ENCODE results near the gene ENTPD2. TPM values are rescaled to one million over a fixed set of nuclear protein-coding genes. Genes with fewer than 3 reads are reported as not detected.

ENTPD2 gene
- total and polyA plus RNA-seq, 4 donors = 0.09 to 0.40 (median 0.21) TPM

GRCh38 chr9:137095664-137096517 lies 42.0 kb upstream of the ENTPD2 start:
- Histone ChIP-seq H3K4me1 (ENCODE audit: control insufficient read depth in 4 of 4, insufficient read depth in 4 of 4, low read length in 3 of 4) (no peaks in the 10 kb centered on the region), H3K9me3 (ENCODE audit: control insufficient read depth in 4 of 4, low read length in 3 of 4) (no peaks in the 10 kb centered on the region), H3K4me3 (ENCODE audit: low read depth in 1 of 3, low read length in 3 of 3) (no peak overlapping the region), H3K9ac (ENCODE audit: low read depth in 1 of 2, low read length in 2 of 2) (peak overlapping the region in 1 of 2 donors; percentile 3), H3K27ac (ENCODE audit: low read depth in 1 of 2, low read length in 2 of 2) (peak overlapping the region in 1 of 2 donors; percentile 12), H3K27me3 (ENCODE audit: control insufficient read depth in 4 of 4, insufficient read depth in 4 of 4, low read length in 3 of 4) (no peaks in the 10 kb centered on the region), H3K36me3 (ENCODE audit: control insufficient read depth in 4 of 4, insufficient read depth in 3 of 4, low read depth in 1 of 4, low read length in 3 of 4) (peaks cover 1 to 50% (median 16%) of the 10 kb centered on the region in 4 donors)
- DNase-seq (ENCODE audit: low spot score) = no peak
- TF ChIP-seq ZBTB33 (IDR thresholded peaks at IDR 0.05) = no peak
- no peak for TF ChIP-seq JUND (IDR thresholded peaks at IDR 0.05)
- TF ChIP-seq FOXA2 (IDR thresholded peaks at IDR 0.05) = no peak
- no peak for TF ChIP-seq GABPA (IDR thresholded peaks at IDR 0.05 in 1 of 2, conservative IDR thresholded peaks at IDR 0.05 in 1 of 2)
- WGBS = 85% methylated on average over 30 of the region's 30 CpGs

- Histone ChIP-seq H3K27me3 (ENCODE audit: control insufficient read depth in 4 of 4, insufficient read depth in 4 of 4, low read length in 3 of 4) (no peaks in the 10 kb centered on the region), H3K9ac (ENCODE audit: low read depth in 1 of 2, low read length in 2 of 2) (no peak overlapping the region), H3K9me3 (ENCODE audit: control insufficient read depth in 4 of 4, low read length in 3 of 4) (no peaks in the 10 kb centered on the region), H3K4me3 (ENCODE audit: low read depth in 1 of 3, low read length in 3 of 3) (no peak overlapping the region), H3K36me3 (ENCODE audit: control insufficient read depth in 4 of 4, insufficient read depth in 3 of 4, low read depth in 1 of 4, low read length in 3 of 4) (peaks cover 0 to 20% (median 6%) of the 10 kb centered on the region in 4 donors), H3K27ac (ENCODE audit: low read depth in 1 of 2, low read length in 2 of 2) (no peak overlapping the region), H3K4me1 (ENCODE audit: control insufficient read depth in 4 of 4, insufficient read depth in 4 of 4, low read length in 3 of 4) (peaks cover 5 to 20% (median 11%) of the 10 kb centered on the region in 4 donors)
- no peak for DNase-seq (ENCODE audit: low spot score)
- TF ChIP-seq MAX (IDR thresholded peaks at IDR 0.05) (no peak), FOXA2 (IDR thresholded peaks at IDR 0.05) (no peak)
- 92% methylated on average over 11 of the region's 11 CpGs for WGBS
These were observed 35.5 kb upstream of the ENTPD2 start for GRCh38 chr9:137089232-137089947.

- Histone ChIP-seq H3K36me3 (ENCODE audit: control insufficient read depth in 4 of 4, insufficient read depth in 3 of 4, low read depth in 1 of 4, low read length in 3 of 4) (peaks cover 0 to 18% (median 6%) of the 10 kb centered on the region in 4 donors), H3K9ac (ENCODE audit: low read depth in 1 of 2, low read length in 2 of 2) (no peak overlapping the region), H3K9me3 (ENCODE audit: control insufficient read depth in 4 of 4, low read length in 3 of 4) (no peaks in the 10 kb centered on the region), H3K4me1 (ENCODE audit: control insufficient read depth in 4 of 4, insufficient read depth in 4 of 4, low read length in 3 of 4) (peaks cover 5 to 20% (median 11%) of the 10 kb centered on the region in 4 donors), H3K27ac (ENCODE audit: low read depth in 1 of 2, low read length in 2 of 2) (no peak overlapping the region), H3K27me3 (ENCODE audit: control insufficient read depth in 4 of 4, insufficient read depth in 4 of 4, low read length in 3 of 4) (no peaks in the 10 kb centered on the region), H3K4me3 (ENCODE audit: low read depth in 1 of 3, low read length in 3 of 3) (no peak overlapping the region)
- 89% methylated on average over 5 of the region's 5 CpGs for whole genome bisulfite sequencing
- no peak for DNase-seq (ENCODE audit: low spot score)
- TF ChIP-seq ATF3 (IDR thresholded peaks at IDR 0.05) (no peak), RXRA (IDR thresholded peaks at IDR 0.05) (no peak), CTCF (IDR thresholded peaks at IDR 0.05; ENCODE audit: low read depth, low read length, missing input control) (no peak), HNF4G (IDR thresholded peaks at IDR 0.05) (no peak), JUND (IDR thresholded peaks at IDR 0.05) (no peak), YY1 (IDR thresholded peaks at IDR 0.05) (no peak), EGR1 (IDR thresholded peaks at IDR 0.05; ENCODE audit: low read depth in 2 of 2) (no peak), MAX (IDR thresholded peaks at IDR 0.05) (no peak), HNF4A (conservative IDR thresholded peaks at IDR 0.05) (no peak), NR2F2 (IDR thresholded peaks at IDR 0.05) (no peak), GABPA (IDR thresholded peaks at IDR 0.05 in 1 of 2, conservative IDR thresholded peaks at IDR 0.05 in 1 of 2) (no peak), RAD21 (IDR thresholded peaks at IDR 0.05) (no peak), TAF1 (conservative IDR thresholded peaks at IDR 0.05) (no peak), FOXA1 (IDR thresholded peaks at IDR 0.05) (no peak), SP1 (IDR thresholded peaks at IDR 0.05) (no peak), REST (IDR thresholded peaks at IDR 0.05) (no peak), FOXA2 (IDR thresholded peaks at IDR 0.05) (no peak)
These were observed 34.3 kb upstream of the ENTPD2 start for GRCh38 chr9:137088121-137088520.
